Stimulated activated CD4-positive, alpha-beta T cell treated with anti-CD3 and anti-CD28 coated beads, Interleukin-2, amount 100 ng/mL, for 24 hours (primary cell): ENCODE data around the gene APBA2.

Experiments used
- DNase-seq, 2 donors: peaks; one replicate each; pipeline ENCODE4 v3.0.0-alpha.2; 2020

The APBA2 gene

DNA sequence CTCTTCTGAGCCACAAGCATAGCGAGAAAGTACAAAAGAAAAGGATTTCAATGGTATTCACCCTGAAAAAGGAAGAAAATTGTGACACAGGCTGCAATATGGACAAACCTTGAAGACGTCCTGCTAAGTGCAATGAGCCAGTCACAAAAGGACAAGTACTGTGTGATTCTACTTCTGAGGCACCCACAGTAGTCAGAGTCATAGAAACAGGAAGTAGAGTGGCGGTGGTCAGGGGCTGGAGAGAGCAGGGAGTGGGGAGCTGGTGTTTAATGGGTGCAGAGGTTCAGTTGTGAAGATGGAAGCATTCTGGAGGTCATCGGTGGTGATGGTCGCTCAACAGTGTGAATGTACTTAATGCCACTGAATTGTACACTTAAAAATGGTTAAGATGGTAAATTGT lies 180.5 kb downstream of the APBA2 start:
- DNase-seq: no peak

DNA sequence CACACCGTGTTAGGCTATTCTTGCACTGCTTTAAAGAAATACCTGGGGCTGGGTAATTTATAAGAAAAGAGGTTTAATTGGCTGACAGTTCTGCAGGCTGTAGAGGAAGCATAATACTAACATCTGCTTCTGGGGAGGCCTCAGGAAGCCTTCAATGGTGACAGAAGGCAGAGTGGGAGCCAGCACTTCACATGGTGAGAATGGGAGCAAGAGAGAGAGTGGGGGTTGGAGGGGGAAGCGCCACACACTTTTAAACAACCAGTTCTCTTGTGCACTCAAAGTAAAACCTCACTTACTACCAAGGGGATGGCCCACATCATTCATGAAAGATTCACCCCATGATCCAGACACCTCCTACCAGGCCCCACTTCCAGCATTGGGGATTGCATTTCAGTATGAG lies 181.1 kb downstream of the APBA2 start:
- no peak for DNase-seq

DNA sequence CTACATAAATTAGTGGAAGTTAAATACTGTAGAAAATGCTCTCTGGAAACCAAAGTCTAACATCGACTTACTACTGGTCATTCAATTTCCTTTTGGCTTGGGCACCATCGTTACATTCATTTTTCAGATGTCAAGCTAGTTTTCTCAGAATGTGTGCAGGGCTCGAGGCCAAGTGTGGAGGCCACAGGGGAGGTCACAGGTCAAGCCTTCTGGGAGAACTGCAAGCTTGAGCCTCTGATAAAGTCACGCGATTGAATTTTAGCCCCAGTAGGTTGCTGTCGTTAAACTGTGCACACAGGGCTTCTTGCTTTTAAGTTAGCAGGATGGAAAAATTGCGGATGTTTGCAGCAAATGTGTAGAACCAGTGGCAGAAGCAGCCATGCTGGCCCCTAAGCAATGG lies 182.2 kb downstream of the APBA2 start:
- no peak for DNase-seq

DNA sequence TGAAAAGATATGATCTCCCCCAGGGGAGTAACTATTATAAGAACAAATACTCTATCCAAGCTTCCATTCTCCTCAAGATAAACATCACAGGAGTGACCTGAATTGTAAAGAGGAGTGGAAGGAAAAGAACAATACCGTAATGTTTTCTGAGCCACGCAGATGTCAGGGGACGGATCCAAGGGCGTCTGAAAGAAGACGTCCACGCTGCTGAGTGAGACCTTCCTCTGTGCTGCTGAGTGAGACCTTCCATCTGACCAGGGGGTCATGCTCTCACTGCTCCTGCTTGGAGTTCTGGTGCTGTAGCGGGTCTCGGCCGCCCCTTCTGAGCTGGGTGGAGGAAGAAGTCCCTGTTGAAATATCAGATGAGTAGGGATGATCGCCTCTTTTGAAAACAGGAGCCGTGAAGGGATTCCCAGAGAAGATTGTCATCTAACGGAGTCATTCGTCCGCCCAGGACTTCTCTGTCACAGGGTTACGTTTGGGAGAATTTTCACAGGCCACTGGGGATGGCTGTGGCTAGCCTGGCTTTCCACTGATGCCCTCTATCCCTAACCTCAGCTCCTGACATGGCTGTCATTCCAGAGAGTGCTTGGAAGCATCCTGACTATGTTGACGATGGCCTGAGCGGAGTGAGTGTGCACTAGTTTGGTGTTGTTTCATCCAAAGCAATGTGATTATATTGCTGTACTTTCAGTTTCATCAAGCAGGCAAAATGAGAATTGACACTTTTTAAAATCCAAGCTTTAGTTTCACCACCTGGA lies 184.9 kb downstream of the APBA2 start:
- DNase-seq: no peak

- DNase-seq: no peak
Observed at GRCh38 chr15:29071232-29071881, 185.6 kb downstream of the APBA2 start.

- no peak for DNase-seq
Observed at GRCh38 chr15:29071882-29072273, 186.1 kb downstream of the APBA2 start.

GRCh38 chr15:29072444-29072843 lies 186.7 kb downstream of the APBA2 start:
- DNase-seq: no peak

DNA sequence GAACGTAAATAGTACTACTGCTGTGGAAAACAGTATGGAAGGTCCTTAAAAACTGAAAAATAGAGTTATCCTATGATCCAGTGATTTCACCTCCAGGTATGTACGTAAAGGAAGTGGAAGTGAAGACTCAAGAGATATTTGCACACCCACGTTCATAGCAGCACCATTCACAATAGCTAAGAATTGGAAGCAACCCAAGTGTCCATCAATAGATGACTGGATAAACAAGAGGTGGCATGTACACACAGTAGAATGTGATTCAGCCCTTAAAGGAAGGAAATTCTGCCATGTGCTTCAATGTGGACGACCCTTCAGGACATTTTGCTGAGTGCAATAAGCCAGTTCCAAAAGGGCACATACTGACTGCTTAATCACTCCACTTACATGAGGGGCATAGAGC lies 188.3 kb downstream of the APBA2 start:
- DNase-seq: no peak

GRCh38 chr15:29078541-29078940 lies 192.8 kb downstream of the APBA2 start:
- no peak for DNase-seq

DNA sequence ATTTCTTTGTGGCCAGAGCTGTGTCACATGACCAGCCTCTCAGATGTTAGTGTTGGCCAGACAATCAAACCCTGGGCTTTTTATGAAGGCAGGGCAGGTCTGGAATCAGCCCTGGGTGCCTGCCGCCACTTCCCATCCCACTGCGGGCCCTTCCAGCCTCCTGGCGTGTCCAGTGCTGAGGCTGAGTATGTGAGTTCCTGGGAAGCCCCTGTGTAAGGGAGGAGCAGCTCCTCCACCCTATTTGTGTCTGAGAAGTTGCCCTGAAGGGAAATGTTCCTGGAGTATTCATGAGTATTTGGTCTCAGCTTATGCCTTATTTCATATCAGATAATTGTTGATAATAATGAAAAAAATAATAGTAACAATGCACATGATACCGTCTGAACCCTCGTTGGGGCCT lies 193.7 kb downstream of the APBA2 start:
- no peak for DNase-seq

- DNase-seq: no peak
Observed at GRCh38 chr15:29081781-29082180, 196.0 kb downstream of the APBA2 start.

DNA sequence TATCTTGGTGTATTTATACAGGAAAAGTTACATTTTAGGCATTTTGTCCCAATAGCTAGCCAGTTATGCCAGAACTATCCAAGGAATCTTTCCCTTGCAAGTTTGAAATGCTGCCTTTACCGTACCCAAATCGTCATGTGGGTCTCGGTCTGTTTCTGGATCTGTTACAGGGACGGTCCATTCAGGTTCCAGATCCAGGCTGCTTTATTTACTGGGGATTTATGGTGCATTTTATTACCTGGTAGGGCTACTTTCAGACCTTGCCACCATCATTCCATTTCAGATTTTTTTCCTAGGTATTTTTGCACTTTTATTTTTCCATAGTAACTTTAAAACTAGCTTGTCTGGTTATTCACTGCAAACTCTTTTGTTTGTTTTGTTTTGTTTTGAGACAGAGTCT lies 197.4 kb downstream of the APBA2 start:
- no peak for DNase-seq

DNA sequence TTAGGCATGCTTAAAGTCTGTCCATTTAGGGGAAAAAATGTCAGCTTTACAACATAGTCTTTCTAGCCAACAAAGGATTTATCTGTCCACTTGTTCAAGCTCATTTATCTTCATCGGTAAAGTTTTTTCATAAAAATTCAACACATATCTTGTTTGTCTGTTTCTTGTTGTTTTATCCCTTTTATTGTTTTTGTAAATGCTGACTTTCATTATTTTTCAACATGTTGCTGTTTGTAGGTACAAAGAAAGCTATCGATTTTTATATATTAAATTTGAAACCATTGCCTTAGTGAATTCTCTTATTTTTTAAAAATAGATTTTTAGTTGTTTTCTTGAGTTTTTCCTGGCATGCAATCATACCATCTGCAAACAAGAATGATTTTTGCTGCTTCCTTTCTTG lies 198.1 kb downstream of the APBA2 start:
- DNase-seq: no peak

DNA sequence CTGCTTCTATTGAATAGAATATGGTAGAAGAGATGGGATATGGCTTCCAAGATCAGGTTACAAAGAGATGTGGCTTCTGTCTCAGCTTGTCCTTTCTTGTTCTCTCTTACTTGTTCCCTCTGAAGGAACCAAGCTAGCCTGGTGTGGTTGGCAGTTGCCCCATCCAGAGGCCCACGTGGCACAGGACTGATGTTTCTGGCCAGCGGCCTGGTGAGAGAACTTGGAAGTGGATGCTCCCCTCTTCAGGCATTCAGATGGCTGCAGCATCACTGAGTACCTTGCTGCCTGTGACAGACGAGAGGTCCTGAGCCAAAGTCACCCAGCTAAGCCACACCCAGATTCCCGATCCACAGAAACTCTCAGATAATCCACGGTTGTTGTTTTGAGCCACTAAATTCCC lies 200.2 kb downstream of the APBA2 start:
- DNase-seq: no peak

DNA sequence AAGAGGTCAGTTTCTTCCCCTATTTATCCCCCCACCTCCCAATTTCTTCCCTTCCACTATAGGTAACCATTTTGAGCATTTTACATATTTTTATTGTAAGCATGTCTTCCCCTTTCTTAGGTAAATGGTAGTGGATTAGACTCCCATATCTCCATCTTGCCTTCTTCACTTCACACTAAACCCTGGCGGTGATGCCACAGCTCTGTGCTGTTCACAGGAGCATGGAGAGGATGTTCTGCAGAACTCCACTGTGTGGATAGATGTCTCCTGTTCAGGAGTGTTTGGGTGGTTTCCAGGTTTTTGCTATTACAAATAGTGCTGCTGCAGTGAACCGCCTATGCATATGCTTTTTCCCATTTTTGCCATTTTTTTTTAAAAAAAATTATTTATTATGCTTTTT lies 201.1 kb downstream of the APBA2 start:
- no peak for DNase-seq

DNA sequence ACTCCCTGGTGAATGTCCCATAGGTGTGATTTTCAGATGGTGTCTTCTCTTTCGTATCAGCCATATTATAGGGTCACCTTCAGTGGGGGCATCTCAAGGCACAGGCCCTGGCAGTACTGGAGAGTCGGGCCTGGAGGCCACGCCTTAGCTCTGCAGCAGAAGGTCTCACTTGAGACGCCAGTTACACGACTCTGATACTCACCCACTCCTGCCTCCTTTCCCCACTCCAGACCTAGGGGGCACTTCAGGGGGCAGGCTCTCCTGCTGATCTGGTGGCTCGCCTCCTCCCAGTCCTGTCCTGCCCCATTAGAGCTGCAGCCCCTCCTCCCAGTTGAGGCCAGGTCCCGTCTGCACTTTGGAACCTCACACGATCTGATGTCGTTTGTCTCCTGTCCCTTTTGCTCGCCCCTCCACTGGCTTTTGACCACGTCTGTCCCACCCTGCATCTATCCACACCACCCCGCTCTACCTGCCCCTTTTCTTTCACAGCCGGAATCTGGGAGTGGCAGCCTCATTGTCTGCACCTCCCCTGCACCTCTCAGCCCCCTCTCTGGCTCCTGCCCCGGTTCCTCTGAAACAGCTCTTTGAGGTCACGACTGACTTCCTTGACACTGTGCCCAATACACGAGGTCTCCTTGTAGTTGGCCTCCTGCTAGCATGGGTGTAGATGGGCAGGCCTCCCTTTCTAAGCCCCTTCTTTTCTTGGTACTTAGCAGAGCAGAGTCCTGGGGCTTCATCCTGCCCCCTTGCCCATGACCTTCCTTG lies 201.9 kb downstream of the APBA2 start:
- no peak for DNase-seq

DNA sequence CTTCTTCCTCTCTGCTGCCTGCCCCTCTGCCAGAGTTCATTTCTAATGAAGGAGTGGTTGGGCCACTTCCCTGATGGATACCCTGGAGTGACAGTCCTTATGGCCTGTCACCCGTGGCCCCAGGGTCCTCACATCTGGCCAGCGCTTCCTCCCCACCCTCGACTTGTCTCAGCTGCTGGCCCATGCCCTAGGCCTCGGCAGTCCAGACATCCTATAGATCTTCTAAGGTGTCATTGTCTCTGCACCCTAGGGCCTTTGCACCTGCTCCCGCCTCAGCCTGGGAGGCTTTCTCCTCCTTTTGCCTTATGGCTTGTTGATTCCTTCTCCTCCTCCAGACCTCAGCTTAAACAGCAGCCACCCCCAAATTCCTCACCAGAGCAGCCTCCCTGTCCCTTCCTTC lies 202.9 kb downstream of the APBA2 start:
- DNase-seq: no peak

DNA sequence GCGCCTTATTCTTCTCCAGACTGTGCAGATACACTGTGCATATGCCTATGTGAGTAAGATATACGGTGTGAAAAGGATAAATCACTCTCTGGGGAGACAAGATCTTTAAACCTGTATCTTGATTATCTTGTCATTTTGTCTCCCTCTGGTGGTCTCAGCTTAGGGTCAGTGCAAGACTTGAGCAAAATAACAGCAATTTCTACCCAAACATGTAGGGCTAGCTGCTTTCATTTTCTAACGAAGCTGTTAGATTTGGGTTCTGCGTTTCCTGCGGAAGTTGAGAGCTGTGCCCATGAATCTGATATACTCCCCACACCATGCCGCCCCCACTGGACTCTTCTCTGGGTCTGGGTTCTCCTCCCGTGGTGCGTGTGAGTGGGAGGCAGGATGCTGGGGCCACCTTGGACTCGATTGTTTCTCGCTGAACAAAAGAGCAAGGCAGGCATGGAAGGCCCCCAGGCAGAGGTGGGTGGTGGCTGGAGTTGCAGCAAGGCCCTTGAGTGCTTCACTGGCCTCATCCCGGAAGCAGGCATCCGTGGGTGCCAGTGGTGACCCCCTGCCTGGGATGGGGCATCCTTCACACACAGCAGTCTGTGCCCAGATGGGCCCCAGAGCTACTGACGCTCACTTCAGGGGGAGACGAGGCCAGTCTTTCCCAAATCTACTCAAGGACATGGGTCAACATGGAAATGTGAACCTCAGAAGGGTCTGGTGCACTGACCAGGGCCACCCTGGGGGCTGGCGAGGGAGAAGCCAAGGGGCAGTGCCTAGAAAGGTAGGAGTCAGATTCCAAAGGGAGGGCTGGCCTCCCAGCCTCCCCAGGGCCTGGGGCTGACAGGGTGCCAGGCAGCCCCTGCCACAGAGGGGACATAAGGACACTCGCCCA lies 204.2 kb downstream of the APBA2 start:
- peak in 1 of 2 donors; percentile 25 for DNase-seq

DNA sequence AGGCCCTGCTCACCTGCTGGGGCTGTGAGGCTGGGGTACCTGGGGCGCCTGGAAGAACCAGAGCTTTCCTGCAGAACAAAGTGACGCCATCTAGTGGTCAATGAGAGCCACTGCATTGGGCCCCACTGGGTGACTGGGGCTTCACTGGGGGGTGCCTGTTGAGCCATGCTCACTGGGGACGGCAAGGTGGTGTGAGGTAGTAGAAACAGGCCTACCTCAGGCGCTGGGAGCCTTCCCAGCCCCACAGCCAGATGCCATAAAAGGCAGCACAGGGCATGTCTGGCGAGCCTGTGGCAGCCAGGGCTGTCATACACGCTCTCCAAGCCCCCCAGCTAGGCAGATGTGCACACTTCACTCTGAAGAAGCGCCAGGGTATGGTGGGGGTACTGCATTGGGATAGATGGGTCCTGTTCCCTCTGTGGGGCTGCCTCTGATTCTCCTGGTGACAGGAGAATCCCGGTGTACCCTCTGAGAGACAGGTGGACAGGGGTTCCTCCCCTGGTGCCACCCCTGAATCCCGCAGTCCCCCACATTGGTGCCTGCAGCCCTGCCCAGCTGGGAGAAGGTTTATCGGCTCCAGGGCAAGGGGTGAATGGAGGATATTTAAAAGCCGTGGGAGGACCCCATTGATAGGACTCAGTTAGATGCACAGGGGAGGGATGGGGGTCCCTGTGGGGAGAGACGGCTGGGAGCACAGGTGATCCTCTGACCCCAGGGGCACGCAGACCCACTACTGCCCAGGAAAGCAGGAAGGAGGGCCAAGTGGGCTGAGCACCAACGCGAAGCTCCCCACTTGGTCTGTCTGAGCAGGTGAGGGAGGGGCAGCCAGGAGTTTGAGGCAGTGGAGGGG lies 205.1 kb downstream of the APBA2 start:
- peak; percentile 64 to 67 for DNase-seq

DNA sequence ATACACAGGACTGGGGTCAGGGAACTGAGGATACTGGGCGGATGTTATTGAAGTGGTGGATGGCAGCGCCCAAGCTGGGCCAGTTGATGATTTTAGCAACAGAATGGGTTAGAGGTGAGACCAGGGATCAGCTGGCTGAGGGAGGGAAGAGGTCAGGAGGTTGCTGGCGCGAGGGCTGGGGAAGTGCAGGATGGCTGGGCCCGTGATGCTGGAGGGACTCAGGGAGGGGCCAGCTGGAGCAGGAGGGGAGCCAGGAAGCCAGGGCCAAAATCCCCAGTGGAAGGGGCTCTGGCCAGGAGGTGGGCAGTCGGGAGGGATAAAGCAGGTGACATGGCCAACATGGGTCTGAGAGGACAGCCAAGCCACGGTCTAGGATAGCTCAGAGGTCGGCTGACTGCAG lies 205.9 kb downstream of the APBA2 start:
- DNase-seq: no peak

DNA sequence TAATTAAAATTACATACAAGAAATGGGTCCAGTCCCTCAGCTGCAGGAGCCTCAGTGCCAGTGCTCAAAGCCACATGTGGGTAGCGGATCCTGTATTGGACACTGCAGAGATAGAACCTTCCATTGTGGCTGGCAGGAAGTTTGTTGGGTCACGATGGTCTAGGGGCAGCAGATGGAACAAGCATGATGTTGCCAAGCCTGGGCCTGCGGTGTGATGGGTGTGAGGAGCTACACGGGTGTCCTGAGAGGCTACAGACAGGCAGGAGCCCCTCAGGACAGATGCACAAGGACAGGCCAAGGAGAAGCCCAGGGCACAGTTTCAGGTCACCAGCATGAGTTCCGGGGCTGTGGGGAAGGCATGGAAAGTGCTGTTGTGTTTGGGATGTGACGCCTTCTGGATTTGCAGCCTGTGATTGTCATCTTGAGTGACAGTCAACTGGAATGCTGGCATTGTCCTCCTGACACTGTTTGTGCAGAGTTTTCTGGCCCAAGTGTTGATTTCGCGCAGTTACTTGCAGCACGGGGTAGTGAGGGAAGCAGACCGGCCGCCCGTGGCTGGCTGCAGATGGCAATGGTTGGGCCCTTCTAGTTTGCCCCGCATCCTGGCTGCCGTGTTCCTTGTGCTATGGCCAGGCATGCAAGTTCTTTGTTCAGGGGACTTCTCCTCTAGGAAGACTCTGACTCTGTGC lies 206.7 kb downstream of the APBA2 start:
- DNase-seq: no peak

- DNase-seq: no peak
Observed at GRCh38 chr15:29093065-29093435, 207.3 kb downstream of the APBA2 start.
